HCT116 (cell line): ENCODE data around the gene MANEAL.

Source experiments
- CTCF ChIP-seq, 3 experiments: fragments of 200-600 bp in 1 of 3; sonication (generic) in 1 of 3; IDR thresholded peaks in 2 of 3; conservative IDR thresholded peaks in 1 of 3; 2 replicates each; pipeline ENCODE4 v1.5.1; 2012 to 2017; ENCODE audit warnings: low read depth in 2 of 3, low read length in 2 of 3, antibody characterized with exemption in 1 of 3, borderline replicate concordance in 1 of 3, control low read depth in 1 of 3, mild to moderate bottlenecking in 1 of 3, mixed read lengths in 1 of 3, mixed run types in 1 of 3, moderate library complexity in 1 of 3; ENCODE audit not compliant: insufficient read depth in 1 of 3
- EZH2 ChIP-seq: fragments of 200-600 bp; sonication (generic); IDR thresholded peaks from 2 replicates; pipeline ENCODE4 v1.6.1; 2017; ENCODE audit warnings: antibody characterized with exemption, mixed run types
- EZH2phosphoT487 ChIP-seq: fragments of 200-600 bp; IDR thresholded peaks from 2 replicates; pipeline ENCODE4 v1.6.1; 2018; ENCODE audit warnings: antibody characterized with exemption, borderline replicate concordance
- JUND ChIP-seq: IDR thresholded peaks from 2 replicates; pipeline ENCODE4 v1.6.1; 2012
- MAX ChIP-seq: IDR thresholded peaks from 2 replicates; pipeline ENCODE4 v1.6.1; 2012
- POLR2A ChIP-seq: IDR thresholded peaks from 2 replicates; pipeline ENCODE4 v1.7.0; 2011; ENCODE audit warnings: borderline replicate concordance; ENCODE audit not compliant: insufficient read depth, insufficient read length; ENCODE audit errors: extremely low read depth
- POLR2AphosphoS5 ChIP-seq: IDR thresholded peaks from 2 replicates; pipeline ENCODE4 v1.6.1; 2011; ENCODE audit warnings: mild to moderate bottlenecking, low read depth, low read length, moderate library complexity
- RAD21 ChIP-seq: IDR thresholded peaks from 2 replicates; pipeline ENCODE4 v1.6.1; 2012; ENCODE audit warnings: low read depth, mild to moderate bottlenecking
- REST ChIP-seq: IDR thresholded peaks from 2 replicates; pipeline ENCODE4 v1.6.1; 2012; ENCODE audit warnings: low read depth
- SP1 ChIP-seq: IDR thresholded peaks from 2 replicates; pipeline ENCODE4 v1.6.1; 2012; ENCODE audit warnings: low read depth
- SRF ChIP-seq: IDR thresholded peaks from 2 replicates; pipeline ENCODE4 v1.6.1; 2012; ENCODE audit warnings: low read depth
- YY1 ChIP-seq: IDR thresholded peaks from 2 replicates; pipeline ENCODE4 v1.6.1; 2011; ENCODE audit warnings: low read length, low read depth, moderate library complexity, mild to moderate bottlenecking; ENCODE audit not compliant: insufficient replicate concordance; ENCODE audit errors: extremely low read depth
- ZBTB33 ChIP-seq: IDR thresholded peaks from 2 replicates; pipeline ENCODE4 v1.6.1; 2011; ENCODE audit warnings: mild to moderate bottlenecking, low read length, moderate library complexity; ENCODE audit not compliant: insufficient replicate concordance; ENCODE audit errors: extremely low read depth

GRCh38 chr1:37752583-37753471 is 40.8 kb upstream of the MANEAL start:
- no peak for TF ChIP-seq EZH2
- TF ChIP-seq CTCF (IDR thresholded peaks at IDR 0.05 in 2 of 3, conservative IDR thresholded peaks at IDR 0.05 in 1 of 3; ENCODE audit: borderline replicate concordance in 1 of 3, insufficient read depth in 1 of 3, low read depth in 2 of 3, low read length in 2 of 3), result no peak
- no peak for TF ChIP-seq SRF
- no peak for TF ChIP-seq EZH2phosphoT487
- peak; percentile 79 for TF ChIP-seq POLR2AphosphoS5
- peak; percentile 82 for TF ChIP-seq POLR2A
- peak; percentile 26; the same call in 1 of the 2 replicates for TF ChIP-seq MAX
- no peak for TF ChIP-seq YY1
- TF ChIP-seq SP1, result no peak
- no peak for TF ChIP-seq ZBTB33
- no peak for TF ChIP-seq REST
- TF ChIP-seq JUND, result no peak
- no peak for TF ChIP-seq RAD21
